IPS DF 6.9 (cell line): ENCODE results near the gene KCNQ1.
A peak's percentile ranks its signal among the peaks of the same experiment; 100 is the strongest.

Experiments used
- DNase-seq: peaks from one replicate; pipeline ENCODE4 v3.0.0-alpha.2; 2013; ENCODE audit warnings: low read depth, low spot score
- H3K27ac ChIP-seq: one replicate; pipeline ENCODE4 v1.5.1; 2013; ENCODE audit warnings: low read length, control low read depth
- H3K27me3 ChIP-seq: 2 replicates; pipeline ENCODE4 v1.6.1; 2013; ENCODE audit warnings: mild to moderate bottlenecking, low read length; ENCODE audit not compliant: control insufficient read depth, insufficient read depth
- H3K36me3 ChIP-seq: 2 replicates; pipeline ENCODE4 v1.6.1; 2013; ENCODE audit warnings: low read length; ENCODE audit not compliant: control insufficient read depth, insufficient read depth
- H3K4me1 ChIP-seq: 2 replicates; pipeline ENCODE4 v1.6.1; 2013; ENCODE audit warnings: low read length; ENCODE audit not compliant: control insufficient read depth, insufficient read depth
- H3K4me3 ChIP-seq: 2 replicates; pipeline ENCODE4 v1.5.1; 2013; ENCODE audit warnings: mild to moderate bottlenecking, low read length
- H3K9me3 ChIP-seq: 2 replicates; pipeline ENCODE4 v1.6.1; 2013; ENCODE audit warnings: low read length, inconsistent platforms; ENCODE audit not compliant: control insufficient read depth, insufficient read depth
- WGBS: extraction: QIAGEN DNeasy Blood & Tissue Kit; methylation state at CpG from one replicate; pipeline ENCODE4 v1.1.7; 2013; ENCODE audit warnings: mixed read lengths, missing lambda C conversion rate; ENCODE audit not compliant: insufficient read length, insufficient coverage; 5-methylcytosine and 5-hydroxymethylcytosine counted together

The KCNQ1 gene, protein sequence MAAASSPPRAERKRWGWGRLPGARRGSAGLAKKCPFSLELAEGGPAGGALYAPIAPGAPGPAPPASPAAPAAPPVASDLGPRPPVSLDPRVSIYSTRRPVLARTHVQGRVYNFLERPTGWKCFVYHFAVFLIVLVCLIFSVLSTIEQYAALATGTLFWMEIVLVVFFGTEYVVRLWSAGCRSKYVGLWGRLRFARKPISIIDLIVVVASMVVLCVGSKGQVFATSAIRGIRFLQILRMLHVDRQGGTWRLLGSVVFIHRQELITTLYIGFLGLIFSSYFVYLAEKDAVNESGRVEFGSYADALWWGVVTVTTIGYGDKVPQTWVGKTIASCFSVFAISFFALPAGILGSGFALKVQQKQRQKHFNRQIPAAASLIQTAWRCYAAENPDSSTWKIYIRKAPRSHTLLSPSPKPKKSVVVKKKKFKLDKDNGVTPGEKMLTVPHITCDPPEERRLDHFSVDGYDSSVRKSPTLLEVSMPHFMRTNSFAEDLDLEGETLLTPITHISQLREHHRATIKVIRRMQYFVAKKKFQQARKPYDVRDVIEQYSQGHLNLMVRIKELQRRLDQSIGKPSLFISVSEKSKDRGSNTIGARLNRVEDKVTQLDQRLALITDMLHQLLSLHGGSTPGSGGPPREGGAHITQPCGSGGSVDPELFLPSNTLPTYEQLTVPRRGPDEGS

DNA sequence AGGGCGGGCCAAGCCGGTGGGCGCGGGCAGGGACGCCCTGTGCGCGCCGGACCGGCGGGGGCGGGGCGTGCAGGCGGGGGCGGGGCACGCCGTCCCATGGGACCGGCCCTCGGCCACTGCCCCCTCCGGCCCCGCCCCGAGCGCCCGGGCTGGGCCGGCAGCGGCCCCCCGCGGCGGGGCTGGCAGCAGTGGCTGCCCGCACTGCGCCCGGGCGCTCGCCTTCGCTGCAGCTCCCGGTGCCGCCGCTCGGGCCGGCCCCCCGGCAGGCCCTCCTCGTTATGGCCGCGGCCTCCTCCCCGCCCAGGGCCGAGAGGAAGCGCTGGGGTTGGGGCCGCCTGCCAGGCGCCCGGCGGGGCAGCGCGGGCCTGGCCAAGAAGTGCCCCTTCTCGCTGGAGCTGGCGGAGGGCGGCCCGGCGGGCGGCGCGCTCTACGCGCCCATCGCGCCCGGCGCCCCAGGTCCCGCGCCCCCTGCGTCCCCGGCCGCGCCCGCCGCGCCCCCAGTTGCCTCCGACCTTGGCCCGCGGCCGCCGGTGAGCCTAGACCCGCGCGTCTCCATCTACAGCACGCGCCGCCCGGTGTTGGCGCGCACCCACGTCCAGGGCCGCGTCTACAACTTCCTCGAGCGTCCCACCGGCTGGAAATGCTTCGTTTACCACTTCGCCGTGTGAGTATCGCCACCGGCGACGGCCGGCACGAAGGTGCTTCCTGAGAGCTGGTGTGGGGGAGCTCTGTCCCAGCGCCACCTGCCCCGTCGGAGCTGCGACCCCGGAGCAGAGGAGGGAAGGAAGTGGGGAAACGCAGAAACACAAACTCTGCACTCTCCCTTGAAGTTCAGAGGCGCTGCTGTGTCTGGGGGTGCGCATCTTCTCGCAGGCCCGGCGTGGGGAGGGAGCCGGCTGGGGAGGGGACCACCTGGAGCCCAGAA, at the start of gene KCNQ1:
TSS of gene KCNQ1 (plus strand) at position 188 of the 925 bp plus-strand sequence. CDS start at position 279, 91 bp downstream.
- H3K27me3 ChIP-seq: peaks cover 30% of the 10 kb centered on the region
- no CpG with 5 or more reads among the region's 116 CpGs for WGBS

DNA sequence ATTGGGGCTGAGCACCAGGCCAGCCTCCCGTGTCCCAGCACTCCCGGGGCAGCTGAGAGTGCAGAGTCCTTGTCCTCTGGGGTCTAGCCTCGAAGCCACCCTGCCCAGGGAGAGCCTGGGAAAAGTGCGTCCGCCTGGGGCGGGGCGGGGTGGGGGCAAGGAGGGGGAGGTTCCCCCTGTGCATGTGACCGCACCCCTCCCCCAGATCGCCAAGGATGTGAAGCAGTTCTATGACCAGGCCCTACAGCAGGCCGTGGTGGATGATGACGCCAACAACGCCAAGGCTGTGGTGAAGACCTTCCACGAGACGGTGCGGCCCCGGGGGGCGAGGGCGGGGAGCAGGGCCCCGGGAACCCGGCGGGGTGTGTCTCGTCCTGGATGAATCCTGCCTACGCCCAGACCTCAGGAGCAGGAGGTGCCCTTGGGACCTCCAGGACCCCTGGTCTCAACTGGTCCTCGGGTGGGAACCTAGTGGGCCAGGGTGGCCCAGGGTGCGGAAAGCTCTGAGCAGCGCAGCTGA, 49.5 kb upstream of the KCNQ1 start:
- WGBS: no CpG with 5 or more reads among the region's 26 CpGs
- Histone ChIP-seq H3K27me3 (no peaks in the 10 kb centered on the region), H3K36me3 (peaks cover 19% of the 10 kb centered on the region), H3K27ac (no peak overlapping the region), H3K4me1 (no peaks in the 10 kb centered on the region), H3K9me3 (no peaks in the 10 kb centered on the region), H3K4me3 (no peak overlapping the region)
- no peak for DNase-seq

More for the DNA sequence above, at the start of gene KCNQ1:
- H3K27ac ChIP-seq: no peak within 1 kb of the TSS
- H3K4me3 ChIP-seq: peak within 1 kb of the TSS; percentile 44
- DNase-seq: no peak
- H3K4me1 ChIP-seq: no peaks in the 10 kb centered on the region
- no peaks in the 10 kb centered on the region for H3K9me3 ChIP-seq
- H3K36me3 ChIP-seq: no peaks in the 10 kb centered on the region

GRCh38 chr11:2395856-2396255, 49.0 kb upstream of the KCNQ1 start:
- DNase-seq: no peak
- H3K9me3 ChIP-seq: no peaks in the 10 kb centered on the region
- H3K36me3 ChIP-seq: peaks cover 19% of the 10 kb centered on the region
- H3K27ac ChIP-seq: no peak overlapping the region
- WGBS: no CpG with 5 or more reads among the region's 17 CpGs
- no peak overlapping the region for H3K4me3 ChIP-seq
- no peaks in the 10 kb centered on the region for H3K4me1 ChIP-seq
- H3K27me3 ChIP-seq: no peaks in the 10 kb centered on the region

- Histone ChIP-seq H3K4me3 (no peak overlapping the region), H3K4me1 (no peaks in the 10 kb centered on the region), H3K27ac (no peak overlapping the region), H3K9me3 (no peaks in the 10 kb centered on the region), H3K27me3 (no peaks in the 10 kb centered on the region), H3K36me3 (peaks cover 19% of the 10 kb centered on the region)
- no CpG with 5 or more reads among the region's 26 CpGs for WGBS
- no peak for DNase-seq
Measured at GRCh38 chr11:2396471-2396870, 48.3 kb upstream of the KCNQ1 start.

GRCh38 chr11:2397005-2397404, 47.8 kb upstream of the KCNQ1 start:
- H3K4me1 ChIP-seq: no peaks in the 10 kb centered on the region
- no peaks in the 10 kb centered on the region for H3K27me3 ChIP-seq
- peaks cover 14% of the 10 kb centered on the region for H3K36me3 ChIP-seq
- no peak overlapping the region for H3K4me3 ChIP-seq
- H3K9me3 ChIP-seq: no peaks in the 10 kb centered on the region
- H3K27ac ChIP-seq: no peak overlapping the region
- WGBS: no CpG with 5 or more reads among the region's 12 CpGs
- DNase-seq: no peak

DNA sequence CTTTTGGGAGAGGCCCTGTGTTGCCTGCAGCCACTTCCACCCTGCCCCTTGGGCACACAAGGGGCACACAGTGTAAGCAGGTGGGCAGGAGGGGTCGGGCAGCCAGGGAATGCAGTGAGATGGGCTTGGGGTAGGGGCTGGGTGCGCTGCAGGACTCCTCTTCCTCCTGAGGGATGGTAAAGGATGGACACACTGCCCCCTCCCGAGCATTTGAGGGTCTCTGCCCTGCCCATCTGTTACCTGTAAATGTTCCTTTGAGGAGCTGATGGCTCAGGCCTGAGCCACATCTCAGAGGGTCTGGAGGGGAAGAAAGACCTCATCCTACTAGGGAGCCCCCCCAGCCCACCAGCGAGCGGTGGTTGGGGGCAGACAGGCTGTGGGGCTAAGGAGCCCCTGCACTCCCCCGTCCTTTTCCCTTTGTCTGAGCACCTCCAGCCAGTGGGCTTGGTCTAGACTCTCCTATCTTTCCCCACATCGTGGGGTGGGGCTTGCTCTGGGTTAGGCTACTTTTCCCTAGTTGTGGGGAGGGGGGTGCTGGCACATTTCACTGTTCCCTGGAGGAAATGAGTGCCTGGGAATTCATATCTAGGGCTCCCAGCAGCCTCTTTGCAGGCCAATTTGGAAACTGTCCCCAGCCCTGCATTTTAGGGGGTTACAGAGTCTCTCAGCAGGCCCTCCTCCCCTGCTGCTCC, 46.0 kb upstream of the KCNQ1 start:
- no peak overlapping the region for H3K27ac ChIP-seq
- no peak for DNase-seq
- peaks cover 26% of the 10 kb centered on the region for H3K36me3 ChIP-seq
- H3K27me3 ChIP-seq: no peaks in the 10 kb centered on the region
- no peak overlapping the region; the same call in 1 of the 2 replicates for H3K4me3 ChIP-seq
- no peaks in the 10 kb centered on the region for H3K9me3 ChIP-seq
- no CpG with 5 or more reads among the region's 7 CpGs for WGBS
- no peaks in the 10 kb centered on the region for H3K4me1 ChIP-seq

GRCh38 chr11:2399488-2400068, 45.2 kb upstream of the KCNQ1 start:
- no peak overlapping the region for H3K27ac ChIP-seq
- H3K27me3 ChIP-seq: no peaks in the 10 kb centered on the region
- WGBS: no CpG with 5 or more reads among the region's 23 CpGs
- H3K9me3 ChIP-seq: no peaks in the 10 kb centered on the region
- no peaks in the 10 kb centered on the region for H3K4me1 ChIP-seq
- no peak for DNase-seq
- peak overlapping the region; percentile 74 for H3K4me3 ChIP-seq
- H3K36me3 ChIP-seq: peaks cover 26% of the 10 kb centered on the region

DNA sequence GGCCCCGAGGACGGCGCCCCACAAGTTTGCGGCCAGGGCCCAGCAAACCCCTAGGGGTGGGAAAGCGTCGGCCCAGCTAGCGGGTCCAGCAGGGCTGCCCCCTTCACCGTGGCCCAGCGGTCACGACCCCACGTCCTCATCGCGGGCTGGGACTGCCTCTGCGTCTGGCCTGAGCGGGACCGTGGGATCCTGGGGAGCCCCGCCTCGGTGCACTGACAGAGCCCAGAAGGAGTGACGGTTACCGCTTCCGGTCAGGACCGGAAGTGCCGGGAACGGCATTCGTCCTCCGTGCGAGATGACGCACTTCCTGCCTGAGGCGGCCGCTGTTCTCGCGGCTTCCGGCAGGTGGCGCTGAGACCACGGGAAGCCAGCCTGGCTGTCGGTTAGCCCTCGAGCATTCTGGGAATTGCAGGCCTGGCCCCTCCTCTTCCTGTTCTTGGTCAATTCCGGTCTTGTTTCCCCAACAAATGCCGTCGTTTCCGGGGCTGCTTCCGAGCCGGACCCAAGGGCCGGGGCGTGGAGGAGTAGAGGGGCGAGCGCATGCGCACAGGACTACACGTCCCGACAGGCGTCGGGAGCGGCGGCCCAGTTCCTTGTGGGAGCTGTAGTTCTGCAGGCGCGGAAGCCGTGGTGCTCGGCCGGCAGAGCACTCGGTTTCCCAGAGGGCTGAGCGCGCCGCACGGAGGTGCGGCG, 44.6 kb upstream of the KCNQ1 start, which contains the start of gene TSSC4:
TSS of gene TSSC4 (plus strand) at position 682 of the 693 bp plus-strand sequence. CDS start 1,884 bp downstream, outside the sequence.
- H3K27ac ChIP-seq: no peak within 1 kb of the TSS
- no CpG with 5 or more reads among the region's 66 CpGs for WGBS
- DNase-seq: peak; percentile 98
- H3K9me3 ChIP-seq: no peaks in the 10 kb centered on the region
- H3K27me3 ChIP-seq: no peaks in the 10 kb centered on the region
- H3K36me3 ChIP-seq: peaks cover 26% of the 10 kb centered on the region
- peak within 1 kb of the TSS; percentile 92 for H3K4me3 ChIP-seq
- H3K4me1 ChIP-seq: no peaks in the 10 kb centered on the region
